ENCODE results near the gene SPTSSA. TPM values are rescaled to one million over a fixed set of nuclear protein-coding genes. Genes with fewer than 3 reads are reported as not detected.

SPTSSA gene
- total RNA-seq, 4 donors from 2014 or later, result 10.7 to 22.7 (median 16.5) TPM

GRCh38 chr14:34449819-34450541, 12.1 kb downstream of the SPTSSA start:
- DNase-seq (ENCODE audit: low spot score in 2 of 2), result no peak
- H3K4me3 ChIP-seq (ENCODE audit: low read depth, poor library complexity, severe bottlenecking), result no peak overlapping the region
- intact Hi-C loops (cut with DNase I; ENCODE audit: low total_unique reads), result no loop called here
- 87 to 90% methylated on average over 6 of the region's 6 CpGs for WGBS, 2 donors
- TF ChIP-seq CTCF (IDR thresholded peaks at IDR 0.05) (no peak), POLR2A (IDR thresholded peaks at IDR 0.05) (no peak)

GRCh38 chr14:34439090-34439489, 22.9 kb downstream of the SPTSSA start:
- 83 to 87% methylated on average over 4 of the region's 4 CpGs for WGBS, 2 donors
- no peak overlapping the region for H3K4me3 ChIP-seq (ENCODE audit: low read depth, poor library complexity, severe bottlenecking)
- DNase-seq (ENCODE audit: low spot score in 2 of 2), result no peak
- intact Hi-C loops (cut with DNase I; ENCODE audit: low total_unique reads), result no loop called here
- TF ChIP-seq CTCF (IDR thresholded peaks at IDR 0.05) (no peak), POLR2A (IDR thresholded peaks at IDR 0.05) (no peak)

- DNase-seq (ENCODE audit: low spot score in 2 of 2), result no peak
- 93 to 95% methylated on average over 4 of the region's 4 CpGs for WGBS, 2 donors
- TF ChIP-seq CTCF (IDR thresholded peaks at IDR 0.05) (no peak), POLR2A (IDR thresholded peaks at IDR 0.05) (no peak)
- no peak overlapping the region for H3K4me3 ChIP-seq (ENCODE audit: low read depth, poor library complexity, severe bottlenecking)
- intact Hi-C loops (cut with DNase I; ENCODE audit: low total_unique reads), result no loop called here
Measured at GRCh38 chr14:34438438-34438837, 23.6 kb downstream of the SPTSSA start.

- no peak overlapping the region for H3K4me3 ChIP-seq (ENCODE audit: low read depth, poor library complexity, severe bottlenecking)
Measured at GRCh38 chr14:34437729-34438080, 24.3 kb downstream of the SPTSSA start.

GRCh38 chr14:34436960-34437728, 24.9 kb downstream of the SPTSSA start:
- no peak for DNase-seq (ENCODE audit: low spot score in 2 of 2)
- no peak overlapping the region for H3K4me3 ChIP-seq (ENCODE audit: low read depth, poor library complexity, severe bottlenecking)
- TF ChIP-seq POLR2A (IDR thresholded peaks at IDR 0.05), result no peak
- no peak for TF ChIP-seq CTCF (IDR thresholded peaks at IDR 0.05)
- intact Hi-C loops (cut with DNase I; ENCODE audit: low total_unique reads), result no loop called here
- WGBS, 2 donors, result 87 to 100% methylated on average over 1 of the region's 1 CpG

More at GRCh38 chr14:34437729-34438080, 24.3 kb downstream of the SPTSSA start:
- DNase-seq (ENCODE audit: low spot score in 2 of 2), result no peak
- TF ChIP-seq CTCF (IDR thresholded peaks at IDR 0.05) (no peak), POLR2A (IDR thresholded peaks at IDR 0.05) (no peak)
- WGBS, 2 donors, result 88 to 97% methylated on average over 3 of the region's 3 CpGs
- intact Hi-C loops (cut with DNase I; ENCODE audit: low total_unique reads), result no loop called here
